NCI-H510A treated with DMSO at 0.1 percent for 48 hours (cell line): ENCODE results near the gene CHRM2.

Experiments used
- DNase-seq: peaks from one replicate; lab custom pipeline; 2025; lab: John Stamatoyannopoulos, UW

Gene CHRM2

DNA sequence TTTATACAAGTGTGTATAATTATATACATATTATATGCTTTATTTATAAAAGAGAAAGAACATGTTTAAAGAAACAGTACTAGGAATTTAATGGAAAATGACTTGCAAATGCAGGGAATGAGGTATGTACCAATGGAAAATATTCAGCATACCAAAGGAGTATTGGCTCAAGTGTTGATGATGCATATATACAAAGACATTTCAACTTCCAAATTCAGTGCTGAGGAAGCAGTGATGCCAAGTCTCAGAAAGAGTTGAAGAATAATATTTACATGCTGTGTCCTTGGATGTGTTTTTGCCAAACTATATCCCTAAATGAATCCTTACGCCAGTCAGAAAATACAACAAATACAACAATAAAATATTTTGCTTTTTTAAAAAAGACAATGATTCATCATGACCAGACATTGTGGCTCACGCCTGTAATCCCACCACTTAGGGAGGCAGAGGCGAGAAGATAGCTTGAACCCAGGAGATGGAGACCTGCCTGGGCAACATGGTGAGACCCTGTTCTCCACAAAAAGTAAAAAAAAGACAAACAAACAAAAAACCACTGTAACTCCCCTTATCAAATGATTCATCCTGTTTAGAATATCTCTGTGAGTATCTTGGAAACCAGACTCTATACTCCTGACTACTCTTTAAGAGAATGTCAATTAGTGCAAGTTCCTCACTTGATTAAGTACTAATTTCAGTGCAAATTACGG, 157.2 kb downstream of the CHRM2 start:
- no peak for DNase-seq

DNA sequence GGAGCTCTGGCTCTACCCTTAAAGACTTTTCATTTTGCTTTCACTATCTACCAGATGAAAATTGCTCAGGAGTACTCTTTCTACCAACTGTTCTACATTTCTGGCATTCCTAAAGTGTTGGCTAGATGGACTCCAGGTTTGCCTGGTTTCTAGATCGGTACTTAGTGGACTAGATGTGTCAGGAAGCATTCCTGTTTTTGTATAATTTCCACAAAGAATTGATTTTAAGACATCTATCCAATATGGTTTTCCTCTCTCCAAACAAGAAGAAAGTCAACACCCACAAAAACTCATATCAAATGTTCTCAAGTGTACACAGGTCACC, 157.7 kb downstream of the CHRM2 start:
- DNase-seq = no peak

DNA sequence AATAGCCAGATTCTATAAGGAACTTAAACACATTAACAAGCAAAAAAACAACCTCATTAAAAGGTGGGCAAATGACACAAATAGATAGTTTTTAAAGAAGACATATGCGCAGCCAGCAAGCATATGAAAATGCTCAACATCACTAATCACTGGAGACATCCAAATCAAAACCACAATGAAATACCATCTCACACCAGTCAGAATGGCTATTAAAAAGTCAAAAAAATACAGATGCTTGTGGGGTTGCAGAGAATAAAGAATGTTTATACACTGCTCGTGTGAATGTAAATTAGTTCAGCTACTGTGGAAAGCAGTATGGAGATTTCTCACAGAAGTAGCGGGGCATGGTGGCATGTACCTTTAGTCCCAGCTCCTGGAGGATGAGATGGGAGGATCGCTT, 164.0 kb downstream of the CHRM2 start:
- no peak for DNase-seq

DNA sequence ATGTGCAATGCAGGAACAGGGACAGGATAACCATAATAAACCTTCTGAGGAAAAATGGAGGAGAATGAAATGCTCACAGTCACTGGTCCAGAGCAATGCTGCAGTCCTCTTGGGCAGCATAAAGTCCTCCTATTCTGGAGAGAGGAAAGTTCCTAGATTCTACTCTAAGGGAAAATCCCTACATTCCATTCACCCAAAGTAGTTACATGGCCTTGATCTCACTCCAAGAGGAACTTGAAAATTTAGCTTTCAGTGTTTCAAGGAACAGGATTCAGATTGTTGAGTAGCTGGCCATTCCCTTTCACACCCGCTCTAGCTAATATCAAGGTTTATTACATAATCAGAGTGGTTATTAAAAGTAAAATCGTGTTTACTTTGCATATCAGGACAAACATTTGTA, 168.3 kb downstream of the CHRM2 start:
- no peak for DNase-seq

DNA sequence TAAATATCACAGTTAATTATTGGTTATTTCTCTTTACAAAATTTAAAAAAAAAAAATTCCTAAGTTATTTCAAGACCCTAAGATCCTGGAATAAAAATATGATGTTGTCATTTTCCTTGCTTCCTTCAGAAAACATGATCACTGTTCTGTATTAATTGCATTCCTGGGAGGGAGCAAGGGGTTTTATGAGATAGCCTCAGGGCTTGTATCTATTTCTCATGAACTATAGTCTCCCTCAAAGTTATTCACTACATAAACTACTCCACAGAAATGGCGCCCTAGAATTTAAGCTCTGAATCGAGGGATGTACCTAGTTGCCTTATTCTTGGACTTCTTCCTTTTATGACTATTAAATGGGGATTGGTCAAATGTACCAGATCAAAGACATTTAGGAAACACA, 170.3 kb downstream of the CHRM2 start:
- no peak for DNase-seq

DNA sequence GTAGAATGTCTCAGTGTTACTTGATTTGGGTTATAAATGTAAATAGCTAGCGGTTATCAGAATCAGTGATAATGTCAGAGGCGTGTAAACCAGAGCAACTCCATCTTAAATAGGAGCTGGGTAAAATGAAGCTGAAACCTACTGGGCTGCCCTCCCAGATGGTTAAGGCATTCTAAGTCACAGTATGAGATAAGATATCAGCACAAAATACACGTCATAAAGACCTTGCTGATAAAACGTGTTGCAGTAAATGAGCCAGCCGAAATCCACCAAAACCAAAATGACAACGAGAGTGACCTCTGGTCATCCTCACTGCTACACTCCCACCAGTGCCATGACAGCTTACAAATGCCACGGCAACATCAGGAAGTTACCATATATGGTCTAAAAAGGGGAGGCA, 172.3 kb downstream of the CHRM2 start:
- DNase-seq = no peak

DNA sequence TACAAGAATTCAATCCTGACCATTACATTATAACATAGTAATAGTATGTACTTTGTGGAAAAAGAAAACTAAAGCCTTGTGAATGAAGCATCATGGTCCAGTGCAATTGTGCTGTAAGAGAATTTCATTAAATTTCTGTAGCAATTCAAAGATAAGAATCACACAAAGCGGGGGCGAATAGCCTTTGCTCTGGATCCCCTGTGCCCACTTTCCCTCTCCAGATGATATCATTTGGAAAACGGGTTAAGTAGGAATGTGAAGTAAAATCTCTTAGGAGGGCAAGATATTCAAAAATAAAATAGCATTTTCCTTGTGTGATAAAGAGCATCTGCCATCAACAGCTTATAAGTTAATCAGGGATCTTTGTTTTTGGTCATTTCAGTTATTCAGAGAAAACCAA, 177.1 kb downstream of the CHRM2 start:
- no peak for DNase-seq

DNA sequence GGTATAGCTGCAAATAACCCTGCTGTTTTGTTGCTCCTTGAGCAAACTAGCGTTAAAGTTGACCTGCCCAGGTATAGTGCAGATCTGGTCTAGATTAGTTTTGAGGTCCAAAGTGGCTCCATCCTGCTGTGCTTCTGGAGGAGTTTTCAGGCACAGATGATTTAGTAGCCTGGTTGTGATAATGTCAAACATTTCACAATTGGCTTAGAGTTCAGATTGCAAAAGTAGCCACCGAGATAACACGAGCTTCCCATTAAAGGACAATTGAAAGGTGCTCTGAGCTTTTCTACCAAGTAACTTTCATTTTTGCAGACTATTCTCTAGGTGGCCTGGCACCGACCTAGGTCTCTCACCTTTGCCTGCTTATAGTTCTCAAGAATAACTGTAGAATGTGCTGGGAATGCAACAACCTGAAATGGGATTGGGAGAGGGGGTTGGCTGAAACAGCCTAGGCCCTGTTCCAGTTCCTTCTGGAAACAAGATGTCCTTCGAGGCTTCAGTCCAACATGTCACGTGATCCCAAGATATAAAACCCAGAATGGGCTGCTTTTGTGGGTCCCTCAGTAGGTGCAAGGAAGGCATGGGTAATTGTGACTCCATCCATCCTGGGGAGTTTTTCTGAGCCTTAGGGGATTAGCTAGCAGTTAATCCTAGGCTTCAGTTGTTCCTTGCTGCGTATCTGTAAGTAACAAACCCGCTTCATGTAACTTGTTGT, 201.0 kb downstream of the CHRM2 start:
- no peak for DNase-seq
